ENCODE measurements around the gene DEXI.

Gene DEXI

DNA sequence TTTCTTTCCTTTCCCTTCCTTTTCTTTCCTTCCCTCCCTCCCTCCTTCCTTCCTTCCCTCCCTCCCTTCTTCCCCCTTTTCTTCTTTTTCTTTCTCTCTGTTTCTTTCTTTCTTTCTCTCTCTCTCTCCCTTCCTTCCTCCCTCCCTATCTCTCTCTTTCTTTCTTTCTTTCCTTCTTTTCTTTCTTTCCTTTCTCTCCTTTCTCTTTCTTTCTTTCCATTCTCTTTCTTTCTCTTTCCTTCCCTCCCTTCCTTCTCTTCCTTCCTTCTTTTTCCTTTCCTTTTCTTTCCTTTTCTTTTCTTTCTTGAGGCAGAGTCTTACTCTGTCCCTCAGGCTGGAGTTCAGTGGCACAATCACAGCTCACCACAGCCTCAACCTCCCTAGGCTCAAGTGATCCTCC is 31.0 kb downstream of the DEXI start:
- H3K36me3 ChIP-seq = peaks cover 57 to 98% (median 85%) of the 10 kb centered on the region in 11 experiments
- H3K4me3 ChIP-seq = no peak overlapping the region
- no peaks in the 10 kb centered on the region for H3K27me3 ChIP-seq
- H4K20me1 ChIP-seq = peaks cover 8 to 75% (median 43%) of the 10 kb centered on the region in 11 experiments; a peak in 16 of 22 replicates
- peaks cover 0 to 21% (median 0%) of the 10 kb centered on the region in 11 experiments; a peak in 3 of 22 replicates for H3K9me3 ChIP-seq (replicated peaks in 1 of 11)
- H3K27ac ChIP-seq = peak overlapping the region in 4 of 11 experiments; percentile 65 to 72 (median 70); a peak in 7 of 22 replicates
- no peak for TF ChIP-seq Cebpa-rat (IDR thresholded peaks at IDR 0.05)
- H3K4me1 ChIP-seq = peaks cover 27 to 84% (median 67%) of the 10 kb centered on the region in 10 experiments
- H3K9ac ChIP-seq = peak overlapping the region in 1 of 11 experiments; percentile 25; a peak in 1 of 22 replicates
- peak overlapping the region in 7 of 11 experiments; percentile 68 to 79 (median 71); a peak in 14 of 22 replicates for H3K4me2 ChIP-seq

GRCh38 chr16:10907757-10908045 is 34.6 kb downstream of the DEXI start:
- H3K4me2 ChIP-seq = no peak overlapping the region
- H3K36me3 ChIP-seq = peaks cover 80 to 98% (median 94%) of the 10 kb centered on the region in 11 experiments
- H3K9me3 ChIP-seq (replicated peaks in 1 of 11) = peaks cover 0 to 22% (median 1%) of the 10 kb centered on the region in 11 experiments; a peak in 12 of 22 replicates
- H3K4me1 ChIP-seq = peaks cover 4 to 49% (median 31%) of the 10 kb centered on the region in 10 experiments; a peak in 17 of 20 replicates
- no peak for TF ChIP-seq Cebpa-rat (IDR thresholded peaks at IDR 0.05)
- no peak overlapping the region for H3K9ac ChIP-seq
- peaks cover 10 to 80% (median 60%) of the 10 kb centered on the region in 11 experiments; a peak in 16 of 22 replicates for H4K20me1 ChIP-seq
- no peaks in the 10 kb centered on the region for H3K27me3 ChIP-seq
- peak overlapping the region in 1 of 11 experiments; percentile 10; a peak in 1 of 22 replicates for H3K27ac ChIP-seq
- no peak overlapping the region for H3K4me3 ChIP-seq

DNA sequence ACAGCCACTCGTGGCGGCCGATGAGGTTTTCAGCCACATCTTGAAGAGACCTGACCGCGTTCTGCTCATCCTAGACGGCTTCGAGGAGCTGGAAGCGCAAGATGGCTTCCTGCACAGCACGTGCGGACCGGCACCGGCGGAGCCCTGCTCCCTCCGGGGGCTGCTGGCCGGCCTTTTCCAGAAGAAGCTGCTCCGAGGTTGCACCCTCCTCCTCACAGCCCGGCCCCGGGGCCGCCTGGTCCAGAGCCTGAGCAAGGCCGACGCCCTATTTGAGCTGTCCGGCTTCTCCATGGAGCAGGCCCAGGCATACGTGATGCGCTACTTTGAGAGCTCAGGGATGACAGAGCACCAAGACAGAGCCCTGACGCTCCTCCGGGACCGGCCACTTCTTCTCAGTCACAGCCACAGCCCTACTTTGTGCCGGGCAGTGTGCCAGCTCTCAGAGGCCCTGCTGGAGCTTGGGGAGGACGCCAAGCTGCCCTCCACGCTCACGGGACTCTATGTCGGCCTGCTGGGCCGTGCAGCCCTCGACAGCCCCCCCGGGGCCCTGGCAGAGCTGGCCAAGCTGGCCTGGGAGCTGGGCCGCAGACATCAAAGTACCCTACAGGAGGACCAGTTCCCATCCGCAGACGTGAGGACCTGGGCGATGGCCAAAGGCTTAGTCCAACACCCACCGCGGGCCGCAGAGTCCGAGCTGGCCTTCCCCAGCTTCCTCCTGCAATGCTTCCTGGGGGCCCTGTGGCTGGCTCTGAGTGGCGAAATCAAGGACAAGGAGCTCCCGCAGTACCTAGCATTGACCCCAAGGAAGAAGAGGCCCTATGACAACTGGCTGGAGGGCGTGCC is 35.1 kb downstream of the DEXI start:
- H4K20me1 ChIP-seq = peaks cover 12 to 80% (median 55%) of the 10 kb centered on the region in 11 experiments; a peak in 16 of 22 replicates
- TF ChIP-seq Cebpa-rat (IDR thresholded peaks at IDR 0.05) = no peak
- H3K9ac ChIP-seq = no peak overlapping the region
- H3K36me3 ChIP-seq = peaks cover 86 to 98% (median 96%) of the 10 kb centered on the region in 11 experiments
- no peaks in the 10 kb centered on the region for H3K27me3 ChIP-seq
- peak overlapping the region in 2 of 11 experiments; percentile 10 to 13; a peak in 2 of 22 replicates for H3K27ac ChIP-seq
- peaks cover 0 to 43% (median 26%) of the 10 kb centered on the region in 10 experiments; a peak in 16 of 20 replicates for H3K4me1 ChIP-seq
- peaks cover 0 to 28% (median 5%) of the 10 kb centered on the region in 11 experiments; a peak in 12 of 22 replicates for H3K9me3 ChIP-seq (replicated peaks in 1 of 11)
- no peak overlapping the region for H3K4me2 ChIP-seq
- H3K4me3 ChIP-seq = no peak overlapping the region

GRCh38 chr16:10906482-10906881 is 35.8 kb downstream of the DEXI start:
- TF ChIP-seq Cebpa-rat (IDR thresholded peaks at IDR 0.05) = no peak
- no peaks in the 10 kb centered on the region for H3K27me3 ChIP-seq
- H3K27ac ChIP-seq = peak overlapping the region in 1 of 11 experiments; percentile 13; a peak in 1 of 22 replicates
- peaks cover 92 to 98% (median 96%) of the 10 kb centered on the region in 11 experiments for H3K36me3 ChIP-seq
- no peak overlapping the region for H3K4me3 ChIP-seq
- H3K9ac ChIP-seq = no peak overlapping the region
- no peak overlapping the region for H3K4me2 ChIP-seq
- peaks cover 0 to 30% (median 5%) of the 10 kb centered on the region in 11 experiments; a peak in 12 of 22 replicates for H3K9me3 ChIP-seq (replicated peaks in 1 of 11)
- peaks cover 0 to 37% (median 19%) of the 10 kb centered on the region in 10 experiments; a peak in 15 of 20 replicates for H3K4me1 ChIP-seq
- peaks cover 12 to 82% (median 52%) of the 10 kb centered on the region in 11 experiments; a peak in 17 of 22 replicates for H4K20me1 ChIP-seq

GRCh38 chr16:10902999-10903398 is 39.3 kb downstream of the DEXI start:
- Histone ChIP-seq H3K27ac (no peak overlapping the region), H3K36me3 (peaks cover 100% of the 10 kb centered on the region in 11 experiments), H4K20me1 (peaks cover 4 to 77% (median 45%) of the 10 kb centered on the region in 11 experiments; a peak in 17 of 22 replicates), H3K27me3 (no peaks in the 10 kb centered on the region), H3K4me2 (no peak overlapping the region), H3K4me1 (peaks cover 0 to 5% (median 0%) of the 10 kb centered on the region in 10 experiments; a peak in 5 of 20 replicates), H3K9me3 (replicated peaks in 1 of 11) (peaks cover 0 to 17% (median 5%) of the 10 kb centered on the region in 11 experiments; a peak in 10 of 22 replicates), H3K9ac (no peak overlapping the region), H3K4me3 (no peak overlapping the region)
- no peak for TF ChIP-seq Cebpa-rat (IDR thresholded peaks at IDR 0.05)

DNA sequence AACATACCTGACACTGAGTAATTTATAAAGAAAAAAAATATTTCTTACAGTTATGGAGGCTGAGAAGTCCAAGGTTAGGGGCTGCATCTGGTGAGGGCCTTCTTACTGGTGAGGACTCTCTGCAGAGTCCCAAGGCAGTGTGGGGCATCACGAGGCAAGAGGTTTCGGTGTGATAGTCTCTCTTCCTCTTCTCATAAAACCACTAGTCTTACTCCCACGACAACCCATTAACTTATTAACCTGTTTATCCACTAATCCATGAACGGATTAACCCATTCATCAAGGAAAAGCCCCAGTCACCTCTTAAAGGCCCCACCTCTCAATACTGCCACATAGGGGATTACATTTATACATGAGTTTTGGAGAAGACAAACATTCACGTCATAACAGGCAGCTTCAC is 45.1 kb downstream of the DEXI start:
- Histone ChIP-seq H3K4me2 (peak overlapping the region in 9 of 11 experiments; percentile 24 to 86 (median 75); a peak in 18 of 22 replicates), H3K4me1 (peaks cover 49 to 61% (median 53%) of the 10 kb centered on the region in 10 experiments)

DNA sequence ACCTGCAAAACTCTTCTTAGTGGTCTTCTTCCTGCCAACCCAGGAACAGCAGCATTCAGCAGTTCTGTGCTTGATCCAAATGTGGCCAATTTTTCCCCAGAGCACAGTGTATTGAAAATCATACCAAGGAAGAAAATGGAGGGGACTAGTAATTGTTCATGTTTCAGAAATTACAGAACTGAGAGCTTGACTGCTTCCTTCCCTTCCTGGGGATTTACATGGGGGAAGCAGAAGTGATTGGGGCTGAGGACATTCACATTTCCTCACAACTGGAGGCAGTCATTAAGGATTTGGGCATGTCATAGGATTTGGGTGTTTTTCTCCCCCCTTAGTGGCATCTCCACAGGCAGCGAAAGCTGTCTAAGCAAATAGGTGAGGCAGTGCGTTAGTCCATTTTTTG is 45.5 kb downstream of the DEXI start:
- Histone ChIP-seq H3K36me3 (peaks cover 54 to 97% (median 89%) of the 10 kb centered on the region in 11 experiments), H3K4me3 (0 out of 20 replicates have a peak overlapping the region, but pooled peaks of 1 of the 10 experiments have one; percentile 5), H3K4me1 (peaks cover 53 to 65% (median 57%) of the 10 kb centered on the region in 10 experiments), H3K9ac (no peak overlapping the region), H3K4me2 (peak overlapping the region in 10 of 11 experiments; percentile 20 to 86 (median 68); a peak in 18 of 22 replicates), H4K20me1 (peaks cover 13 to 65% (median 44%) of the 10 kb centered on the region in 11 experiments; a peak in 17 of 22 replicates), H3K9me3 (replicated peaks in 1 of 11) (peaks cover 0 to 13% (median 0%) of the 10 kb centered on the region in 11 experiments; a peak in 6 of 22 replicates), H3K27ac (peak overlapping the region in 9 of 11 experiments; percentile 15 to 49 (median 34); a peak in 13 of 22 replicates), H3K27me3 (no peaks in the 10 kb centered on the region)
- no peak for TF ChIP-seq Cebpa-rat (IDR thresholded peaks at IDR 0.05)

More for the DNA sequence above, 45.1 kb downstream of the DEXI start:
- H3K36me3 ChIP-seq = peaks cover 58 to 100% (median 93%) of the 10 kb centered on the region in 11 experiments
- peak overlapping the region in 8 of 11 experiments; percentile 1 to 49 (median 33); a peak in 10 of 22 replicates for H3K27ac ChIP-seq
- no peaks in the 10 kb centered on the region for H3K27me3 ChIP-seq
- peaks cover 13 to 70% (median 44%) of the 10 kb centered on the region in 11 experiments; a peak in 17 of 22 replicates for H4K20me1 ChIP-seq
- H3K4me3 ChIP-seq = no peak overlapping the region
- TF ChIP-seq Cebpa-rat (IDR thresholded peaks at IDR 0.05) = no peak
- H3K9ac ChIP-seq = no peak overlapping the region
- H3K9me3 ChIP-seq (replicated peaks in 1 of 11) = peaks cover 0 to 10% (median 0%) of the 10 kb centered on the region in 11 experiments; a peak in 8 of 22 replicates

DNA sequence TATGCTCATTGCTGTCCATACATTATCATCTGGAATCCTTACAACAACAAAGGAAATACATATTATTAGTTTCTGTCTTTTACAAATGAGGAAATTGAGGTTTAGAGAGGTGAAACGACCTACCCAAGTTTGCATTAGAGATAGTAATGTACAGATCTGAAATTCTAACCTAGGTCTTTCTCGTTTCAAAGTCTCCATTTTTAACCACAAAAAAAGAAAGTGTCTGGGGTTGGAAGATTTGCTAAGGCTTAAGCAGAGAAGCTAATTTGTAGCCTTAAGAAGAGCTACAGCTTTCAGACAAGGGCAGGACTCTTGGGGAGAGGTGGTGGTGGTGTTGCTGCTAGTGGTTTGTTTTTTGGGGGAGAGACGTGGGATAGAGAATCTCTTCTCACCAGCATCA is 46.1 kb downstream of the DEXI start:
- Histone ChIP-seq H3K4me1 (peaks cover 59 to 71% (median 62%) of the 10 kb centered on the region in 10 experiments), H3K9ac (no peak overlapping the region), H3K36me3 (peaks cover 49 to 92% (median 84%) of the 10 kb centered on the region in 11 experiments), H3K4me2 (peak overlapping the region; percentile 20 to 86 (median 60); a peak in 19 of 22 replicates), H3K9me3 (replicated peaks in 1 of 11) (peaks cover 0 to 13% (median 0%) of the 10 kb centered on the region in 11 experiments; a peak in 5 of 22 replicates), H4K20me1 (peaks cover 13 to 60% (median 44%) of the 10 kb centered on the region in 11 experiments; a peak in 17 of 22 replicates), H3K27me3 (no peaks in the 10 kb centered on the region), H3K4me3 (peak overlapping the region in 2 of 10 experiments; percentile 3 to 5; a peak in 1 of 20 replicates), H3K27ac (peak overlapping the region in 8 of 11 experiments; percentile 15 to 49 (median 33); a peak in 8 of 22 replicates)
- TF ChIP-seq Cebpa-rat (IDR thresholded peaks at IDR 0.05) = no peak

Measured in BLaER1 treated with 17β-estradiol and CSF1 and Interleukin-3, amounts not matched to agents 10 nM and 100 nM (cell line).